Liver (tissue), 9 donors: ENCODE measurements around the gene SIGLEC7. TPM values are rescaled to one million over a fixed set of nuclear protein-coding genes. Genes with fewer than 3 reads are reported as not detected.

Experiments used
- DNase-seq: peaks from one replicate; pipeline ENCODE4 v3.0.0-alpha.2; 2017; ENCODE audit warnings: low spot score
- H3K27ac ChIP-seq, 2 donors: one replicate each; pipeline ENCODE4 v1.7.0; 2013; ENCODE audit warnings: inconsistent platforms in 2 of 2, low read length in 2 of 2, control low read depth in 1 of 2, low read depth in 1 of 2, mild to moderate bottlenecking in 1 of 2
- H3K27me3 ChIP-seq, 4 donors: one replicate each; pipeline versions ENCODE4 v1.6.1 to v1.7.0; 2013; ENCODE audit warnings: low read length in 3 of 4, inconsistent platforms in 1 of 4, mild to moderate bottlenecking in 1 of 4, moderate library complexity in 1 of 4; ENCODE audit not compliant: control insufficient read depth in 4 of 4, insufficient read depth in 4 of 4
- H3K36me3 ChIP-seq, 4 donors: one replicate each; pipeline versions ENCODE4 v1.6.1 to v1.7.0; 2013; ENCODE audit warnings: low read length in 3 of 4, mild to moderate bottlenecking in 3 of 4, low read depth in 1 of 4, moderate library complexity in 1 of 4; ENCODE audit not compliant: control insufficient read depth in 4 of 4, insufficient read depth in 3 of 4
- H3K4me1 ChIP-seq, 4 donors: one replicate each; pipeline versions ENCODE4 v1.6.1 to v1.7.0; 2013; ENCODE audit warnings: low read length in 3 of 4, mild to moderate bottlenecking in 3 of 4, moderate library complexity in 1 of 4; ENCODE audit not compliant: control insufficient read depth in 4 of 4, insufficient read depth in 4 of 4
- H3K4me3 ChIP-seq, 3 donors: one replicate each; pipeline versions ENCODE4 v1.6.1 to v1.7.0; 2013; ENCODE audit warnings: low read length in 3 of 3, control low read depth in 1 of 3, low read depth in 1 of 3, mild to moderate bottlenecking in 1 of 3
- H3K9ac ChIP-seq, 2 donors: one replicate each; pipeline ENCODE4 v1.7.0; 2013; ENCODE audit warnings: low read length in 2 of 2, mild to moderate bottlenecking in 2 of 2, moderate library complexity in 2 of 2, control low read depth in 1 of 2, low read depth in 1 of 2
- H3K9me3 ChIP-seq, 4 donors: one replicate each; pipeline versions ENCODE4 v1.6.1 to v1.7.0; 2013; ENCODE audit warnings: low read length in 3 of 4; ENCODE audit not compliant: control insufficient read depth in 4 of 4
- ATF3 ChIP-seq: IDR thresholded peaks from 2 replicates; pipeline ENCODE4 v1.6.1; 2016; ENCODE audit warnings: antibody characterized with exemption
- EGR1 ChIP-seq, 2 donors: IDR thresholded peaks; 2 replicates each; pipeline ENCODE4 v1.6.1; 2016 to 2018; ENCODE audit warnings: antibody characterized with exemption in 2 of 2, low read depth in 2 of 2
- FOXA1 ChIP-seq: IDR thresholded peaks from 2 replicates; pipeline ENCODE4 v1.6.1; 2016; ENCODE audit warnings: antibody characterized with exemption
- FOXA2 ChIP-seq: IDR thresholded peaks from 2 replicates; pipeline ENCODE4 v1.6.1; 2016; ENCODE audit warnings: antibody characterized with exemption
- GABPA ChIP-seq, 2 donors: IDR thresholded peaks in 1 of 2; conservative IDR thresholded peaks in 1 of 2; 2 replicates each; pipeline ENCODE4 v1.6.1; 2016; ENCODE audit warnings: antibody characterized with exemption in 2 of 2, mild to moderate bottlenecking in 1 of 2, moderate library complexity in 1 of 2
- HNF4A ChIP-seq, 2 donors: conservative IDR thresholded peaks; 2 replicates each; pipeline ENCODE4 v1.6.1; 2016; ENCODE audit warnings: antibody characterized with exemption in 2 of 2, mild to moderate bottlenecking in 2 of 2
- HNF4G ChIP-seq: IDR thresholded peaks from 2 replicates; pipeline ENCODE4 v1.6.1; 2016; ENCODE audit warnings: antibody characterized with exemption
- JUND ChIP-seq, 2 donors: IDR thresholded peaks; 2 replicates each; pipeline ENCODE4 v1.6.1; 2016; ENCODE audit warnings: antibody characterized with exemption in 2 of 2
- MAX ChIP-seq: IDR thresholded peaks from 2 replicates; pipeline ENCODE4 v1.6.1; 2016; ENCODE audit warnings: antibody characterized with exemption
- NR2F2 ChIP-seq: IDR thresholded peaks from 2 replicates; pipeline ENCODE4 v1.6.1; 2016; ENCODE audit warnings: antibody characterized with exemption
- RAD21 ChIP-seq, 2 donors: IDR thresholded peaks; 2 replicates each; pipeline ENCODE4 v1.6.1; 2016; ENCODE audit warnings: antibody characterized with exemption in 2 of 2, mild to moderate bottlenecking in 2 of 2
- RXRA ChIP-seq, 2 donors: IDR thresholded peaks; 2 replicates each; pipeline ENCODE4 v1.6.1; 2017 to 2018; ENCODE audit warnings: antibody characterized with exemption in 2 of 2, mild to moderate bottlenecking in 1 of 2
- SP1 ChIP-seq: IDR thresholded peaks from 2 replicates; pipeline ENCODE4 v1.6.1; 2018; ENCODE audit warnings: antibody characterized with exemption, mild to moderate bottlenecking
- TAF1 ChIP-seq: conservative IDR thresholded peaks from 2 replicates; pipeline ENCODE4 v1.6.1; 2016; ENCODE audit warnings: antibody characterized with exemption, mild to moderate bottlenecking
- YY1 ChIP-seq: IDR thresholded peaks from 2 replicates; pipeline ENCODE4 v1.6.1; 2016; ENCODE audit warnings: antibody characterized with exemption, mild to moderate bottlenecking
- WGBS: extraction: QIAGEN DNeasy Blood & Tissue Kit; methylation state at CpG from one replicate; pipeline ENCODE4 v1.1.7; 2013; 5-methylcytosine and 5-hydroxymethylcytosine counted together
- polyA plus RNA-seq, 2 donors: library from polyadenylated mRNA; stranded (reverse) in 1 of 2; unstranded in 1 of 2; fragments of 200-250 nt in 1 of 2; fragments of >200 nt in 1 of 2; fragmentation: Nextera tagmentation in 1 of 2; extraction: Ambion mirVana in 1 of 2; gene quantifications; one replicate each; pipeline versions ENCODE4 v1.2.1 to v1.2.3, GENCODE V29; 2013 to 2015
- total RNA-seq, 2 donors: library from RNA; depleted of rRNA; stranded (reverse); fragments of >200 nt; gene quantifications; one replicate each; pipeline ENCODE4 v1.2.3, GENCODE V29; 2014
- TF ChIP-seq, protein P1 (sequence below): fragments of 150-350 bp; IDR thresholded peaks from 2 replicates; pipeline ENCODE4 v1.5.1; 2017; ENCODE audit warnings: improper control_type of control experiment, low read depth, low read length; ENCODE audit not compliant: missing input control
- TF ChIP-seq, protein P2 (sequence below): IDR thresholded peaks from 2 replicates; pipeline ENCODE4 v1.6.1; 2016; ENCODE audit warnings: antibody characterized with exemption, mild to moderate bottlenecking
- TF ChIP-seq, protein P3 (sequence below): IDR thresholded peaks from 2 replicates; pipeline ENCODE4 v1.6.1; 2016; ENCODE audit warnings: antibody characterized with exemption
- donor health status: healthy.
- donor health status: healthy.
- donor health status: healthy.
- donor health status: healthy.
- donor health status: healthy.

SIGLEC7 gene
- total and polyA plus RNA-seq, 4 donors: 2.7 to 4.8 (median 3.9) TPM

- H3K4me1 ChIP-seq: no peaks in the 10 kb centered on the region
- TF ChIP-seq SP1: no peak
- TF ChIP-seq, protein P1, sequence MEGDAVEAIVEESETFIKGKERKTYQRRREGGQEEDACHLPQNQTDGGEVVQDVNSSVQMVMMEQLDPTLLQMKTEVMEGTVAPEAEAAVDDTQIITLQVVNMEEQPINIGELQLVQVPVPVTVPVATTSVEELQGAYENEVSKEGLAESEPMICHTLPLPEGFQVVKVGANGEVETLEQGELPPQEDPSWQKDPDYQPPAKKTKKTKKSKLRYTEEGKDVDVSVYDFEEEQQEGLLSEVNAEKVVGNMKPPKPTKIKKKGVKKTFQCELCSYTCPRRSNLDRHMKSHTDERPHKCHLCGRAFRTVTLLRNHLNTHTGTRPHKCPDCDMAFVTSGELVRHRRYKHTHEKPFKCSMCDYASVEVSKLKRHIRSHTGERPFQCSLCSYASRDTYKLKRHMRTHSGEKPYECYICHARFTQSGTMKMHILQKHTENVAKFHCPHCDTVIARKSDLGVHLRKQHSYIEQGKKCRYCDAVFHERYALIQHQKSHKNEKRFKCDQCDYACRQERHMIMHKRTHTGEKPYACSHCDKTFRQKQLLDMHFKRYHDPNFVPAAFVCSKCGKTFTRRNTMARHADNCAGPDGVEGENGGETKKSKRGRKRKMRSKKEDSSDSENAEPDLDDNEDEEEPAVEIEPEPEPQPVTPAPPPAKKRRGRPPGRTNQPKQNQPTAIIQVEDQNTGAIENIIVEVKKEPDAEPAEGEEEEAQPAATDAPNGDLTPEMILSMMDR: no peak
- no peak for TF ChIP-seq FOXA1
- TF ChIP-seq YY1: no peak
- TF ChIP-seq, protein P2, sequence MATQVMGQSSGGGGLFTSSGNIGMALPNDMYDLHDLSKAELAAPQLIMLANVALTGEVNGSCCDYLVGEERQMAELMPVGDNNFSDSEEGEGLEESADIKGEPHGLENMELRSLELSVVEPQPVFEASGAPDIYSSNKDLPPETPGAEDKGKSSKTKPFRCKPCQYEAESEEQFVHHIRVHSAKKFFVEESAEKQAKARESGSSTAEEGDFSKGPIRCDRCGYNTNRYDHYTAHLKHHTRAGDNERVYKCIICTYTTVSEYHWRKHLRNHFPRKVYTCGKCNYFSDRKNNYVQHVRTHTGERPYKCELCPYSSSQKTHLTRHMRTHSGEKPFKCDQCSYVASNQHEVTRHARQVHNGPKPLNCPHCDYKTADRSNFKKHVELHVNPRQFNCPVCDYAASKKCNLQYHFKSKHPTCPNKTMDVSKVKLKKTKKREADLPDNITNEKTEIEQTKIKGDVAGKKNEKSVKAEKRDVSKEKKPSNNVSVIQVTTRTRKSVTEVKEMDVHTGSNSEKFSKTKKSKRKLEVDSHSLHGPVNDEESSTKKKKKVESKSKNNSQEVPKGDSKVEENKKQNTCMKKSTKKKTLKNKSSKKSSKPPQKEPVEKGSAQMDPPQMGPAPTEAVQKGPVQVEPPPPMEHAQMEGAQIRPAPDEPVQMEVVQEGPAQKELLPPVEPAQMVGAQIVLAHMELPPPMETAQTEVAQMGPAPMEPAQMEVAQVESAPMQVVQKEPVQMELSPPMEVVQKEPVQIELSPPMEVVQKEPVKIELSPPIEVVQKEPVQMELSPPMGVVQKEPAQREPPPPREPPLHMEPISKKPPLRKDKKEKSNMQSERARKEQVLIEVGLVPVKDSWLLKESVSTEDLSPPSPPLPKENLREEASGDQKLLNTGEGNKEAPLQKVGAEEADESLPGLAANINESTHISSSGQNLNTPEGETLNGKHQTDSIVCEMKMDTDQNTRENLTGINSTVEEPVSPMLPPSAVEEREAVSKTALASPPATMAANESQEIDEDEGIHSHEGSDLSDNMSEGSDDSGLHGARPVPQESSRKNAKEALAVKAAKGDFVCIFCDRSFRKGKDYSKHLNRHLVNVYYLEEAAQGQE: no peak
- no peak for TF ChIP-seq FOXA2
- no peak for TF ChIP-seq JUND (IDR thresholded peaks at IDR 0.05)
- no peak for TF ChIP-seq HNF4G
- TF ChIP-seq ATF3: no peak
- TF ChIP-seq, protein P3, sequence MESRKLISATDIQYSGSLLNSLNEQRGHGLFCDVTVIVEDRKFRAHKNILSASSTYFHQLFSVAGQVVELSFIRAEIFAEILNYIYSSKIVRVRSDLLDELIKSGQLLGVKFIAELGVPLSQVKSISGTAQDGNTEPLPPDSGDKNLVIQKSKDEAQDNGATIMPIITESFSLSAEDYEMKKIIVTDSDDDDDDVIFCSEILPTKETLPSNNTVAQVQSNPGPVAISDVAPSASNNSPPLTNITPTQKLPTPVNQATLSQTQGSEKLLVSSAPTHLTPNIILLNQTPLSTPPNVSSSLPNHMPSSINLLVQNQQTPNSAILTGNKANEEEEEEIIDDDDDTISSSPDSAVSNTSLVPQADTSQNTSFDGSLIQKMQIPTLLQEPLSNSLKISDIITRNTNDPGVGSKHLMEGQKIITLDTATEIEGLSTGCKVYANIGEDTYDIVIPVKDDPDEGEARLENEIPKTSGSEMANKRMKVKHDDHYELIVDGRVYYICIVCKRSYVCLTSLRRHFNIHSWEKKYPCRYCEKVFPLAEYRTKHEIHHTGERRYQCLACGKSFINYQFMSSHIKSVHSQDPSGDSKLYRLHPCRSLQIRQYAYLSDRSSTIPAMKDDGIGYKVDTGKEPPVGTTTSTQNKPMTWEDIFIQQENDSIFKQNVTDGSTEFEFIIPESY: no peak
- no peak for TF ChIP-seq RXRA (IDR thresholded peaks at IDR 0.05)
- no peak for TF ChIP-seq EGR1 (IDR thresholded peaks at IDR 0.05; ENCODE audit: low read depth in 2 of 2)
- TF ChIP-seq RAD21 (IDR thresholded peaks at IDR 0.05): no peak
- no peak for TF ChIP-seq GABPA (IDR thresholded peaks at IDR 0.05 in 1 of 2, conservative IDR thresholded peaks at IDR 0.05 in 1 of 2)
- TF ChIP-seq HNF4A (conservative IDR thresholded peaks at IDR 0.05): no peak
- no peak for TF ChIP-seq MAX
- TF ChIP-seq NR2F2: no peak
- TF ChIP-seq TAF1: no peak
- DNase-seq: no peak
- H3K4me3 ChIP-seq: no peak overlapping the region
- peaks cover 0 to 2% (median 0%) of the 10 kb centered on the region in 4 donors for H3K27me3 ChIP-seq
- no peaks in the 10 kb centered on the region for H3K9me3 ChIP-seq
- H3K27ac ChIP-seq: no peak overlapping the region
- no peaks in the 10 kb centered on the region for H3K36me3 ChIP-seq
- WGBS: 83% methylated on average over 9 of the region's 9 CpGs
- H3K9ac ChIP-seq: no peak overlapping the region
Observed at GRCh38 chr19:51195316-51195586, 53.1 kb downstream of the SIGLEC7 start.

DNA sequence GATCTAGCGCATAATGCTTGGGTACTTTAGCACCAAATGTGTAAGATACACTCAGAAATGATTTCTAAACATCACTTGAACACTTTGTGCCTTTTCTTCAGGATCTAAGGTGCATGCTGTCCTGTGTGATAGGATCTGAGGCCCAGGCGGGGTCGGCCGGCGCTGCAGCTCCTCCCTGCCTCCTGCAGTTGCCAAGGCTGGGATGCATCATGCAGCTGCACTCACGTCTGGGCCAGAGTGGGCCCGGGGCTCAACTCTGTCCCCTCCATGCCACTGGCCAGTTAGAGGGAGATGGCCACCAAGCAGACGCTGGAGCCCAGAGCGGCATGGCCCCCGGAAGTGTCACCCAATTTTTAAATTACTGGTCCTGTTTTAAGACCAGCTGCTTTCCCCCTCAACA lies 53.5 kb downstream of the SIGLEC7 start:
- DNase-seq: no peak
- TF ChIP-seq FOXA2 (no peak), EGR1 (IDR thresholded peaks at IDR 0.05; ENCODE audit: low read depth in 2 of 2) (no peak), TAF1 (no peak), RXRA (IDR thresholded peaks at IDR 0.05) (no peak), HNF4A (conservative IDR thresholded peaks at IDR 0.05) (no peak), GABPA (IDR thresholded peaks at IDR 0.05 in 1 of 2, conservative IDR thresholded peaks at IDR 0.05 in 1 of 2) (no peak), ATF3 (no peak)
- no peaks in the 10 kb centered on the region for H3K9me3 ChIP-seq
- no peaks in the 10 kb centered on the region for H3K4me1 ChIP-seq
- no peak overlapping the region for H3K4me3 ChIP-seq
- H3K36me3 ChIP-seq: no peaks in the 10 kb centered on the region
- no peak overlapping the region for H3K27ac ChIP-seq
- peaks cover 0 to 2% (median 0%) of the 10 kb centered on the region in 4 donors for H3K27me3 ChIP-seq
- no peak overlapping the region for H3K9ac ChIP-seq
- 84% methylated on average over 10 of the region's 10 CpGs for WGBS
